ENCODE measurements around the gene AFF3. TPM values are rescaled to one million over a fixed set of nuclear protein-coding genes. Genes with fewer than 3 reads are reported as not detected.

Gene AFF3
- total and polyA plus RNA-seq, 4 donors, result 0.48 to 5.3 (median 2.3) TPM

- Histone ChIP-seq H3K27ac (ENCODE audit: low read depth in 1 of 2, low read length in 2 of 2) (no peak overlapping the region), H3K27me3 (ENCODE audit: control insufficient read depth in 4 of 4, insufficient read depth in 4 of 4, low read length in 3 of 4) (no peaks in the 10 kb centered on the region), H3K36me3 (ENCODE audit: control insufficient read depth in 4 of 4, insufficient read depth in 3 of 4, low read depth in 1 of 4, low read length in 3 of 4) (no peaks in the 10 kb centered on the region), H3K9me3 (ENCODE audit: control insufficient read depth in 4 of 4, low read length in 3 of 4) (no peaks in the 10 kb centered on the region), H3K9ac (ENCODE audit: low read depth in 1 of 2, low read length in 2 of 2) (no peak overlapping the region), H3K4me3 (ENCODE audit: low read depth in 1 of 3, low read length in 3 of 3) (no peak overlapping the region), H3K4me1 (ENCODE audit: control insufficient read depth in 4 of 4, insufficient read depth in 4 of 4, low read length in 3 of 4) (no peaks in the 10 kb centered on the region)
- DNase-seq (ENCODE audit: low spot score), result no peak
- TF ChIP-seq MAX (IDR thresholded peaks at IDR 0.05) (no peak), HNF4A (conservative IDR thresholded peaks at IDR 0.05) (no peak), GABPA (IDR thresholded peaks at IDR 0.05 in 1 of 2, conservative IDR thresholded peaks at IDR 0.05 in 1 of 2) (no peak), FOXA2 (IDR thresholded peaks at IDR 0.05) (no peak), REST (IDR thresholded peaks at IDR 0.05) (no peak), CTCF (IDR thresholded peaks at IDR 0.05; ENCODE audit: low read depth, low read length, missing input control) (no peak), FOXA1 (IDR thresholded peaks at IDR 0.05) (no peak), RAD21 (IDR thresholded peaks at IDR 0.05) (no peak), SP1 (IDR thresholded peaks at IDR 0.05) (no peak), YY1 (IDR thresholded peaks at IDR 0.05) (no peak), TAF1 (conservative IDR thresholded peaks at IDR 0.05) (no peak)
- WGBS, result 69% methylated on average over 4 of the region's 4 CpGs
Measured at GRCh38 chr2:99984799-99985515, 157.4 kb downstream of the AFF3 start.

- no peak for DNase-seq (ENCODE audit: low spot score)
- H3K27me3 ChIP-seq (ENCODE audit: control insufficient read depth in 4 of 4, insufficient read depth in 4 of 4, low read length in 3 of 4), result no peaks in the 10 kb centered on the region
- no peak overlapping the region for H3K27ac ChIP-seq (ENCODE audit: low read depth in 1 of 2, low read length in 2 of 2)
- no peaks in the 10 kb centered on the region for H3K4me1 ChIP-seq (ENCODE audit: control insufficient read depth in 4 of 4, insufficient read depth in 4 of 4, low read length in 3 of 4)
- H3K4me3 ChIP-seq (ENCODE audit: low read depth in 1 of 3, low read length in 3 of 3), result no peak overlapping the region
- H3K36me3 ChIP-seq (ENCODE audit: control insufficient read depth in 4 of 4, insufficient read depth in 3 of 4, low read depth in 1 of 4, low read length in 3 of 4), result no peaks in the 10 kb centered on the region
- H3K9me3 ChIP-seq (ENCODE audit: control insufficient read depth in 4 of 4, low read length in 3 of 4), result no peaks in the 10 kb centered on the region
- TF ChIP-seq SP1 (IDR thresholded peaks at IDR 0.05) (no peak), REST (IDR thresholded peaks at IDR 0.05) (no peak), RAD21 (IDR thresholded peaks at IDR 0.05) (no peak), RXRA (IDR thresholded peaks at IDR 0.05) (no peak), GABPA (IDR thresholded peaks at IDR 0.05 in 1 of 2, conservative IDR thresholded peaks at IDR 0.05 in 1 of 2) (no peak), NR2F2 (IDR thresholded peaks at IDR 0.05) (no peak), MAX (IDR thresholded peaks at IDR 0.05) (no peak), HNF4A (conservative IDR thresholded peaks at IDR 0.05) (no peak), HNF4G (IDR thresholded peaks at IDR 0.05) (no peak), ZBTB33 (IDR thresholded peaks at IDR 0.05) (no peak), YY1 (IDR thresholded peaks at IDR 0.05) (no peak), TAF1 (conservative IDR thresholded peaks at IDR 0.05) (no peak), JUND (IDR thresholded peaks at IDR 0.05) (no peak), ATF3 (IDR thresholded peaks at IDR 0.05) (no peak), FOXA1 (IDR thresholded peaks at IDR 0.05) (no peak), EGR1 (IDR thresholded peaks at IDR 0.05; ENCODE audit: low read depth in 2 of 2) (no peak)
- WGBS, result 96% methylated on average over 2 of the region's 2 CpGs
- no peak overlapping the region for H3K9ac ChIP-seq (ENCODE audit: low read depth in 1 of 2, low read length in 2 of 2)
Measured at GRCh38 chr2:99982744-99983143, 159.6 kb downstream of the AFF3 start.

All from liver (tissue), 9 donors.